ENCODE results near the gene CREB3L4. TPM values are rescaled to one million over a fixed set of nuclear protein-coding genes. Genes with fewer than 3 reads are reported as not detected.

Gene CREB3L4
- total RNA-seq, result 7.4 and 7.5 TPM in 2 replicates

GRCh38 chr1:153967107-153967999 lies at the start of gene CREB3L4:
TSS of gene CREB3L4 (plus strand) at chr1:153967902. CDS start at chr1:153968526, 624 bp downstream.
- intact Hi-C loops (cut with micrococcal nuclease), result loop anchor here (1.0 to 10.0 kb wide), 4 partner anchors 9 to 433 kb away; partner anchors contain the start of genes CRTC2, ILF2, JTB and S100A6

DNA sequence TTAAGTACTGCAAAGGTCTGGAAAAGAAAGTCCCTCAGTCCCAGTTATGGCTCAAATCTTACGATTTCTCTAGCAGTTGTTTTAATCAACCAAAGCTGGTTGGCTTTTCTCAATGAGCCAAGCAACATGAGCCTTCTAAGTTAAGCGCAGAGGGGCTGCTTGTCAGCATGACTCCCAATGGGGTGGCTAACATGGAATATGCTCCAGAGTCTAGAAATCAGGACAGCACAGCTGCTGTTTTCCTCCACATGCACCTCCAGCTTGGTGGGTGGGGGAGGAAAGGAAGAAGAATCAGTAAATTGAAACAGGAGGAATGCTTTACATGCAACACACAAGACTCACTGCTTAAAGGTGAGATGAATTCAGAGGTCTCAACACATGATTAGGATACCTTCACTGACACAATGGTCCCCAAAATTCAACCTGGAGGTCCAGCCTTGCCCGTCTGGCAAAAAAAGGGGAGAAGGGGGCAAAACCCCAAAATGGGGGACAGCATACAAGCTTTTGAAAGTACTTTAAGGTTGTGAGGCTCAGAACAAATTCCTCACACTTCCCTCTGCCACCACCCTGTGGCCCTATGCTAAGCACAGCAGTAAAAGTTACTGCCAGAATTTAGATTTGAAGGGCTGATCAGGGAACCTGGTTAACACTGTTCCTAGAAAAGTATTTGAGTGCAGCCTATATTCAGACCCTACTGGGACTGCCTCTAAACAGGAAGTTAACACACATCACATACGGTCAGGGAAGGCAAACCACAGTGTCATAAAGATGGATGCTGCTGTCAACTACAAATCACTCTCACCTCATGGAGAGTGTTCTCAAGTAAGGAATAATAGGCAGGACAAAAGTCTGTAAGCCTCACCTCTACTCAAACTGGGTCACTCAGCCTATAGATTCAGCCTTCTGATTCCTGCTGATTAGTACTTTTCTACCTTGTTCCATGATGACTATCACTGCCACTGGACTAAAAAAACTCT lies 47.5 kb upstream of the CREB3L4 start:
- intact Hi-C loops (cut with micrococcal nuclease), result loop anchor here (1.0 to 10.0 kb wide), 3 partner anchors 55 to 138 kb away; no protein-coding TSS in a partner anchor

DNA sequence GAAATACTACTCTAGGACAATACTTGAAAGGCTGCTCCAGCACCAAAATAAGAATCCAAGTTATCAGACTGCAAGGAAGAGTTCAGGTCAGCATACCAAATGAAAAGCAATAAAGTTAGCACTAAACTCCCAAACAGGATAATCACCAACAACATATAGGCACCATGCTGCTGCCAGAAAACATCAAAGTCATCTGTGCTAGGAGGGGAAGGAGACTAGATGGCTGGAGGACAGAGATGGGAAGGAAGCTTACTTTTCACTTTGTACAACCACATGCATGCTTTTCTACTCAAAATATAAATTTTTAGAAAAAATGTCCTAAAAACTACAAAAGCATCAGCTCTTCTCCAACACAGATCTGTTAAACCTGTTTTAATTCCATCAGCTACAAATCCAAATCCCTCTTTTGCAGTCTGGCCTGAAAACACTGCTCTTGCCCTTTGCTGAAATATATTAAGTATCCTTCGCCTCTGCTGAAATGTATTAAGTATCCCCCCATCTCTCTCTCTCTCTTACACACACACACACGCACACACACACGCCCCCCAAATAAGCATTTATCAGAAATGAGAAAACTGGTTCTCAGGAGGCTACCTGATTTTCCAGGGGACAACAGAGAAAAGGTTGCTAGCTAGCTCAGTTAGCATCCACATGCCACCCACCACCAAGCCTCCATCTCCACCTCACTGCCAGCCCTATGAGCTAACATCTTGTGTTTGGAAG lies 46.5 kb upstream of the CREB3L4 start:
- intact Hi-C loops (cut with micrococcal nuclease), result loop anchor here (5.0 to 10.0 kb wide), 2 partner anchors 56 to 139 kb away; no protein-coding TSS in a partner anchor

GRCh38 chr1:153921803-153922075 lies 46.0 kb upstream of the CREB3L4 start:
- intact Hi-C loops (cut with micrococcal nuclease), result loop anchor here (2.0 to 10.0 kb wide), 3 partner anchors 57 to 139 kb away; no protein-coding TSS in a partner anchor

DNA sequence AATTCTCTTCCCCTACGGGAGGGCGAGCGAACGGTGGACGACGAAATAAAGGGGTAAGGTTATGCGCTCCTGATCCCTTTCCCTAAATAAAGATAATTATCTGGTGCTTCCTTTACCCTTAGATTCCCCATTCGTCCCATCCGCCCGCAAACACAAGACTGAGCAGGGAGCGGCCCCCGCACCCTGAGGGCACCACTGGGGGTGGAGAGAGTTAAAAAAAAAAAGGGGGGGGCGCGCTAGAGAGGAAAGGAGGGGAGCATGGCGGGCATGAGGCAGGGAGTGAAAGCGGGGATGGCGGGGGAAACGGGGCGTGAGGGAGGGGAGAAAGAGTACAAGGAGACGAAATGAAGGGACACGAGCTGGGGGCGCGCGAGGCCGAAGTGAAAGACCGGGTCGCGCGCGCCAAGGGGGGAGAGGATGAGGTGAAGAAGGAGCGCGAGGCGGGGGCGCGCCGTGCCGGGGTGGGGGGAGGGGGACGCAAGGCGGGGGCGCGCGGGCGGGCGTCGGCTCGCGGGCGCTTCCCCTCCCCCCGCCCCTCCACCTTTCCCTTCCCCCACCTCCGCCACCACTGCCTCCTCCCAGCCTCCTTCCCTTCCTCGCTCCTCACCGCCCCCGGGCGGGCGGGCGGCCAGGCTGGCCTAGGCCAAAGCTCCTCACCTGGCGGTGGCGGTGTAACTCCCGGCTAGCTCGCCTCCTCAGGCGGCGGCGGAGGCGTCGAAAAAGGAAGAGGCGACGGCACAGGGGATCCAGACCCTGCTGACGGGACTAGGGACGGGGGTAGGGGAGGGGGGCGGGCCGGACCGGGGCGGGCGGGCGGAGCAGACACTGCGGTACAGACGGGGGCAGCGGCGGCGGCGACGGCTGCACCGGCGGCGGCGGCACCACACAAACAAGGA lies 45.4 kb upstream of the CREB3L4 start:
- intact Hi-C loops (cut with micrococcal nuclease), result loop anchor here (2.0 to 10.0 kb wide), 3 partner anchors 58 to 140 kb away; no protein-coding TSS in a partner anchor

DNA sequence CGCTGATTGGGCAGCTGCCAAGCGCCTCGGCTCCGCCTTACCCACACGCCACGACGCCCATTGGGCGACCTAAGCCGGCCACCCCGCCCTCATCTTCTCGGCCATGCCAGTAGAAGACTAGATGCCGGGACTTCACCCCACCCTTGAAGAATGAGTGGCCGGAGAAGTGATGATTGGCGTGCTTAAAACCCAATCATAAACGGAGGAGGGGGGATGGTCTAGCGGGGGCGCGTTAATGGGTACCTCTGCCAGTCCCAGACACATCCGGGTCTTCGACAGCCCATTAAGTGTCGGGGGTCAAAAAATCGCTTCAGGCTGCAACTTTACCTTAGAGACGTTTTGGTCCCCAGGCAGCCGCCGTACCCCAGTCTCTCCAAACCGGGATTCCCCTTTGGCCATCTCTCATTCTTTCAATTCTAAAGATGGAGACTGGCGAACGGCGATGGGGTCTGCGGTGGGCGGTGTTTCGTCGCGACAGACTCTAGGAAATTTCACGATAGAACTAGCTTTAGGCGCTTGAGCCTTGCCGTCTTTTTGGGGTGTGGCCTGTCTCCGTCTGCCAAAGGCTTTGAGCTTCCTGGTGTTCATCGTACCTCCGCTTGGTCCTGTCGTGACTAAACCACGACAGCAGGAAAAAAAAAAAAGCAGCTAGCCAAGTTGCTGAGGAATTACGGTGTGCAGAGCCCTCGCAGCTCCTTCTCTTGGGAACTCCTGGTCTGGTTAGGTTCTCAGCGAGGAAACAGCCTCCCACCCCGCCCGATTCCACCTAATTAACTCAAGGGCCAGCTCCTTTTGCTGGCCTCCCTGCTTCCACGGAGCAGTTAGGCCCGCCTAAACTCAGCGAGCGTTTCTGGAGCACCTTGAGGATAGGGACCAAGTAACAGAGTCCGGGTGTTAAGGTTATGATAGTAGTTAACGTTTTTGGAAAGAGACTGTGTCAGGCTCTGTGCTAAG lies 44.5 kb upstream of the CREB3L4 start, which contains the start of gene GATAD2B:
TSS of gene GATAD2B (minus strand) at position 1 of the 954 bp plus-strand sequence. CDS start 94,625 bp downstream, outside the sequence.
- intact Hi-C loops (cut with micrococcal nuclease), result loop anchor here (1.0 to 10.0 kb wide), 9 partner anchors 22 to 349 kb away; partner anchors contain the start of genes CRTC2, HAX1, RPS27 and SLC39A1

GRCh38 chr1:153926405-153926804 lies 41.3 kb upstream of the CREB3L4 start:
- intact Hi-C loops (cut with micrococcal nuclease), result loop anchor here (10.0 kb wide), 1 partner anchor 62 kb away; no protein-coding TSS in a partner anchor

DNA sequence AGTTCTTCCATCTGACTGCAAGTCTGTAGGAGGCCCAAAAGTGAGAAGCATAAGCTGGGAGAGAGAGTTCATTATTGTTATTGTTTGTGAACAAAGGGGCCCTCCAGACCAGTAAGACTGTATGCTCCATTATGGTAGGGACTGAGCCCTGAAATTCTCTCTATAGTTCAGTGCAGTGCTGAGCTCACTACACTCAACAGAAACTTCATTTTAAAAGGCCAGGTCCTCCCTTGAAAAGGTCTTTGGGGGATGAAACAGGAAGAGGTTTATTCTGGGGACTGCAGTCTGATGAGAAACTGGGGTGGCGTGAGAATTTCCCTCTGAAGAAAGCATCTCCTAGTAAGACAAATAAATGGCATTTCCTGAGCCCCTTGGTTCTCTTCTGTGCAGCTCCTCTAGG lies 39.5 kb upstream of the CREB3L4 start:
- intact Hi-C loops (cut with micrococcal nuclease), result loop anchor here (10.0 kb wide), 1 partner anchor 63 kb away; no protein-coding TSS in a partner anchor

DNA sequence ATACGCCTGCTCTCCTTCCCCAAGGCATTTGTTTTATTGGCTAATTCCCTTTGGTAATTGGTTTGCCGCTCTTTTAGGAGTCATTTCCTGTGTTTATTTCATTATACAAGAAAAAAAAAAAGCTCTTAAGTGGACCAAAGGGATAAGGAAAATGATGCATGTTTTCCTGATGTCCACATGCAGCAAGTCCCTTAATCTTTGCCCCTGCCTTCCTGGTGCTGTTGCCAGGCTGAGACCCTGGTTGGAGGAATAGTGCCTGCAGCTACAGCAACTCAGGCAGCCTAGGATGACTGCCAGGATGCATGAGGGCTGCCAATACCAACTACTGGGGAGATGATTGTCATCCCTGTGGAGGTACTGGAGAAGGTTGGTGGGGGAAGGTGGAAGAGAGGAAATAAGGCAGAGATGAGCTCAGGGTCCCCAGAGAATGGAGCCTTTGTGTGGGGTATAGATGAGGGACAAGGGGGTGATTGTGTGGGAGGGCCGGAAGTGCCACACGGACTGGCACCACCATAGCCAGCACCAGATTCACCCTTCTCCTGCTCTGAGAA lies 38.8 kb upstream of the CREB3L4 start:
- intact Hi-C loops (cut with micrococcal nuclease), result loop anchor here (10.0 kb wide), 1 partner anchor 64 kb away; no protein-coding TSS in a partner anchor

GRCh38 chr1:153929426-153929825 lies 38.3 kb upstream of the CREB3L4 start:
- intact Hi-C loops (cut with micrococcal nuclease), result loop anchor here (10.0 kb wide), 1 partner anchor 65 kb away; no protein-coding TSS in a partner anchor

GRCh38 chr1:153929981-153930948 lies 37.4 kb upstream of the CREB3L4 start:
- intact Hi-C loops (cut with micrococcal nuclease), result loop anchor here (10.0 kb wide), 1 partner anchor 65 kb away; no protein-coding TSS in a partner anchor

DNA sequence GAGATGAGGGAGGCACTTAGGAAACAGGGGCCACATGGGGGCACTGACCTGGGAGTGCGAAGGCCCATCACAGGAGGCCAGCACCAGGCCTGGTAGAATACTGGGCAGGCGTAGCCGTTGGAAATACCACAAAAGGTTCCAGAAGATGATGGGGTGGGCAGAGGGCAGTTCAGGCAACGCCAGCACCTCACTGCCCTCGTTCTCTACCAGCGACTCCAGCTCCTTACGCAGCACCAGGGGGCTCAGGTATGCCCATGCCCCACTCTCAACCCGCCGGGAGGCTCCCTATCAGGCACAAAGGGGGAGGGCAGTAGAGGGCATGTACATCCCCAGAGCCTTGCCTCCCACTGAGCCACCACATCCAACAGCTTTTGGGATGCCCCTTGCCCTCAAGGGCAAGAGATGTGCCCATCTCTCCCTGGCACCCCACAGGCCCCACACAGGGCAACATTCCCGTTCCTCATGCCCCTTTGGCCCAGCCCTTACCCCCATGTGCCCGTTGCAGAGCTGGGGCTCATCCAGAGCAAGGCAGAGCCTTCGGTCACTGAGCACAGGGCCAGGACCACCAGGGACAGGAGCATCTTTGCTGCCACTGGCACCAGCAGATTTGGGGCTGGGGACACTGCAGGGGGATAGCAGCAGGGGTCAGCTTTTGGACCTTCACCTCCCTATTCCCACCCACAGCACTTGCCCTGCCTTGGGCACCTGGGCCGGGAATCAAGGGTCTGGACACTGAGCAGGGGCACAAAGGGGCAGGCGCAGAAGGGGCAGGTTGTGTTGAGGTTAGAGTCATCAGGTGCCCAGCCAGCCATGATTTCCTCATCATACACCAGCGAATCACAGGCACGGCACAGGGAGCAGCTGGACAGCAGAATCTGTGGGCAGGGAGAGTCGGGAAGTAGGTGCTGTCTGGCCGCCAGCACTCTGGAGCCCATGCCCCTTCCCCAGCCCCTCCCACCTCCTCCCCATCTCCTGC lies 35.3 kb upstream of the CREB3L4 start:
- intact Hi-C loops (cut with micrococcal nuclease), result no loop called here

GRCh38 chr1:153933430-153933829 lies 34.3 kb upstream of the CREB3L4 start:
- intact Hi-C loops (cut with micrococcal nuclease), result no loop called here

DNA sequence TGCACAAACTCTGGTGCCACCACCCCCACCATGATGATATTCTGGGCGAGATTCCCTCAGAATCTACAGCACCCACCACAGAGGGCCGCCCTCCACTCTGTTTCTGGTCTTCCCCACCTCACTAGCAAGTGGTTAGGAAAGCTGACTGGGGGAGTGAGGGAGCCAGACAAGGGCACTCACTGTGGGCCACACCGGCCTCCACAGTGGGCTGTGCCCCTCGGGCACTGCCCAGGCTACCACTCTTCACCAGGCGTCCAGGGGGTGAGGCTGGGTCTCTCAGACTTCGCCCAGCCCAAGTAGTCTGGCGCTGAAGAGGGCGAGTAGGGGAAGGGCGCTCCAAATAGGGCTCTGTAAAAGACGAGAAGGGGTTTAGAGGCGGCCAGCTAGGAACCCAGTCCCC lies 33.7 kb upstream of the CREB3L4 start:
- intact Hi-C loops (cut with micrococcal nuclease), result no loop called here

- intact Hi-C loops (cut with micrococcal nuclease), result no loop called here
These were observed 33.0 kb upstream of the CREB3L4 start for GRCh38 chr1:153934746-153935145.
